Effector memory CD8-positive, alpha-beta T cell (primary cell): ENCODE results near the gene CPNE7.
A peak's percentile ranks its signal among the peaks of the same experiment; 100 is the strongest.
"Not testable (repeated sequence)": the region's sequence is repeated elsewhere in the genome, so short reads cannot be mapped to it uniquely, and the experiment has no call there.

Experiments
- ATAC-seq: fragments of 150-1000 bp; cut with Tn5 transposase; replicated peaks from 2 replicates; pipeline ENCODE4 v1.10.0; 2021; ENCODE audit warnings: mild to moderate bottlenecking, moderate library complexity
- DNase-seq, 3 experiments: peaks; one replicate each; pipeline ENCODE4 v3.0.0; 2021
- H3K27ac Mint-ChIP-seq, 2 donors: one replicate each; pipeline ENCODE4 v1.8.0; 2022; ENCODE audit warnings: mild to moderate bottlenecking in 2 of 2, mixed read lengths in 2 of 2, moderate library complexity in 2 of 2
- H3K27me3 Mint-ChIP-seq, 2 donors: one replicate each; pipeline ENCODE4 v1.8.0; 2022; ENCODE audit warnings: mixed read lengths in 2 of 2
- H3K36me3 Mint-ChIP-seq: one replicate; pipeline ENCODE4 v1.8.0; 2022; ENCODE audit warnings: mild to moderate bottlenecking, moderate library complexity, mixed read lengths; ENCODE audit not compliant: insufficient read depth
- H3K4me1 Mint-ChIP-seq, 2 donors: one replicate each; pipeline ENCODE4 v1.8.0; 2022; ENCODE audit warnings: low read depth in 2 of 2, mixed read lengths in 2 of 2
- H3K4me3 Mint-ChIP-seq, 2 donors: one replicate each; pipeline ENCODE4 v1.8.0; 2022; ENCODE audit warnings: mild to moderate bottlenecking in 2 of 2, mixed read lengths in 2 of 2, moderate library complexity in 2 of 2
- H3K9me3 Mint-ChIP-seq, 2 donors: one replicate each; pipeline ENCODE4 v1.8.0; 2022; ENCODE audit warnings: mixed read lengths in 2 of 2

CPNE7 gene

DNA sequence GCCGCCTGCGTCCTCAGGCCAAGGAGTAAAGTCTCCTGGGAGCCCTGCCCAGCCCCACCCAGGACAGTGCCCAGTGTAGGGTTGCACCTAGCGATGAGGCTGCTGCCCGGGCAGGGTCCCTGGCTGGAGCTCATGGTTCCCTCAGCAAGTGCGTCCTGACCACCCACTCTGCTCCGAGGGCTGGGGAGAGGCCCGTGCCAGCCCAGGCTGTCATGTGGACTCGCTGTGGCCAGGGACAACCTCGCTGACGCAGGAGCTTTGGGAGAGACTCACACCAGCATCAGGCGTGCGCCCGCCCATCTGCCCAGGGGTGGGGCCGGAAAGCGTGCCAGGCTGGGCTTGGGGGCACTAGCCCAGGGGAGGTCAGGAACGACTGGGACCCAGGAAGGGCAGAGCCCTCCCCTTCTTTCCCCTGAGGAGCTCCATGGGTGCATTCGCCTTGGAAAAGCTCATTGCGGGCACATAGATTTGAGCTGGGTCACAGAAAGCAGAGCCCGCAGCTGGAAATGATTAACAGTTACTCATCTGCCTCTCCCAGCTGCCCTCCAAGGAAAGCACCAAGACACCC, 57.6 kb downstream of the CPNE7 start:
- no peaks in the 10 kb centered on the region for H3K4me1 Mint-ChIP-seq

DNA sequence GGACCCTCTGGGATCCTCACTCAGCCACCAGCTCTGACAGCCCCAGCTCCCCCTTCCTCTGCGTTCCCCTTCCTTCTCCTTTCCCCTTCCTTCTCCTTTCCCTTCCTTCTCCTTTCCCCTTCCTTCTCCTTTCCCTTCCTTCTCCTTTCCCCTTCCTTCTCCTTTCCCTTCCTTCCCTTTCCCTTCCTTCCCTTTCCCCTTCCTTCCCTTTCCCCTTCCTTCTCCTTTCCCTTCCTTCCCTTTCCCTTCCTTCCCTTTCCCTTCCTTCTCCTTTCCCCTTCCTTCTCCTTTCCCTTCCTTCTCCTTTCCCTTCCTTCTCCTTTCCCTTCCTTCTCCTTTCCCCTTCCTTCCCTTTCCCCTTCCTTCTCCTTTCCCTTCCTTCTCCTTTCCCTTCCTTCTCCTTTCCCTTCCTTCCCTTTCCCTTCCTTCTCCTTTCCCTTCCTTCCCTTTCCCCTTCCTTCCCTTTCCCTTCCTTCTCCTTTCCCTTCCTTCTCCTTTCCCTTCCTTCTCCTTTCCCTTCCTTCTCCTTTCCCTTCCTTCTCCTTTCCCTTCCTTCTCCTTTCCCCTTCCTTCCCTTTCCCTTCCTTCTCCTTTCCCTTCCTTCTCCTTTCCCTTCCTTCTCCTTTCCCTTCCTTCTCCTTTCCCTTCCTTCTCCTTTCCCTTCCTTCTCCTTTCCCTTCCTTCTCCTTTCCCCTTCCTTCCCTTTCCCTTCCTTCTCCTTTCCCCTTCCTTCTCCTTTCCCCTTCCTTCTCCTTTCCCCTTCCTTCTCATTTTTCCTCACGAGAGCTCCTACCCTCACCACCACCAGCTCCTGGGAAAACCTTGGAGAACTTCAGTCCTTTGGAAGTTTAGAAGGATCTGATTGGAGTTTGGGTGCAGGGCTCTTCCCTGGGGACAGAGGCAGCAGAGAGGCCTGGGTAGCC, 59.2 kb downstream of the CPNE7 start:
- not testable (repeated sequence) for ATAC-seq, H3K4me3 Mint-ChIP-seq, H3K4me1 Mint-ChIP-seq, DNase-seq, H3K9me3 Mint-ChIP-seq, H3K36me3 Mint-ChIP-seq
- Mint-ChIP-seq H3K27me3 (peaks cover 0 to 19% of the 10 kb centered on the region in 2 donors), H3K27ac (peak overlapping the region in 1 of 2 donors; percentile 46)

More for the DNA sequence above, 57.6 kb downstream of the CPNE7 start:
- H3K4me3 Mint-ChIP-seq = no peak overlapping the region
- peaks cover 0 to 19% of the 10 kb centered on the region in 2 donors for H3K27me3 Mint-ChIP-seq
- H3K36me3 Mint-ChIP-seq = peaks cover 3% of the 10 kb centered on the region
- H3K9me3 Mint-ChIP-seq = no peaks in the 10 kb centered on the region
- H3K27ac Mint-ChIP-seq = no peak overlapping the region
- DNase-seq (no peak), ATAC-seq (no peak)

DNA sequence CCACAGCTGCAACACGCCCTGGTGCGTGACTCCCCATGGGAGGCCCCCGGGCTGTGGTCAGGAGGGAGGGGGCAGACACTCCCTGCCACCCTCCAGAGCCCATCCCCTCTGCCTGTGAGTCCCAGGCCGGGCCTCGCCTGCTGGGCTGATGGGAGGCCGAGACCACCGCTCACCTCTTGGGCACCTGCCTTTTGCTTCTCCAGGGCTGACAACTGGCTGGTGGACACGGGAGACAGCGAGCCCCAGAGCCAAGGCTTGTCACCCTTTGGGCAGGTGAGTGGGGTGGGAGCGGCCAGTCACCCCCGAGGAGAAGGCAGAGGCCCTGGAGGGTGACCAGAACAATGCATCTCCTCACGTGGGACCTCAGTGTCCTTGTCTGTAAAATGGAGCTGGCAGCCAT, 61.1 kb downstream of the CPNE7 start:
- Mint-ChIP-seq H3K4me1 (peaks cover 8 to 10% of the 10 kb centered on the region in 2 donors), H3K9me3 (no peaks in the 10 kb centered on the region), H3K27me3 (peaks cover 0 to 19% of the 10 kb centered on the region in 2 donors), H3K4me3 (no peak overlapping the region), H3K36me3 (peaks cover 12% of the 10 kb centered on the region), H3K27ac (no peak overlapping the region)
- DNase-seq (no peak), ATAC-seq (no peak)

DNA sequence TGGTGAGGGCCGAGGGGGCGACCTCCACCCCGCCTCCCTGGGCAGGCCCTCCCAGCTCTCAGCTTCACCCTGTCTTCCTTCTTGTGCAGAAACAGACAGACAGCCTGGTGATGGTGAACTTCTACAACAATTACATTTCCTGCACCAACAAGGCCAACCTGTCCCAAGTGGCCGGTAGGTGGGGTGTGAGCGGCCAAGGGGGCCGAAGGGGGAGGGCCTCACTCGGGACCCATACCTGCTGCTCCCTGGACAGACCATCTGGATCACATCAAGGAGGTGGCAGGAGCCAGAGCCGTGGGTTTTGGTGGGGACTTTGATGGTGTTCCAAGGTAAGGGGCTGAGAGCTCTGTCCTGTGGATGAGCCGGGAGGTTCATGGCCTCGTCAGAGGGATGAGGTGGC, 61.8 kb downstream of the CPNE7 start:
- Mint-ChIP-seq H3K27ac (no peak overlapping the region), H3K9me3 (no peaks in the 10 kb centered on the region)
- DNase-seq = no peak

DNA sequence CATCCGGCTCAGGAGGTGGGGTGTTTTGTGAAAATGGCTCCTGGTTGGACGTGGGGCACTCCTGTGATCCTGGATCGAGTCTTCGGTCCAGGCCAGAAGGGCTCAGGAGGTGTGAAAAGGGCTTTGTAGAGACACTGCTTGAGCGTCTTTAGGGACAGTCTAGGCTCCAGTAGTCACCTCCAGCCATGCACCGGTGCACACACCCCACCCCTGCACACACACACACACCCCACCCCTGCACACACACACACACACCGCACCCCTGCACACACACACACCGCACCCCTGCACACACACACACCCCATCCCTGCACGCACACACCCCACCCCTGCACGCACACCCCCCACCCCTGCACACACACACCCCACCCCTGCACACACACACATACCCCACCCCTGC, 62.9 kb downstream of the CPNE7 start:
- H3K4me1 Mint-ChIP-seq = peaks cover 8 to 10% of the 10 kb centered on the region in 2 donors
- DNase-seq (no peak), ATAC-seq (no peak)
- no peak overlapping the region for H3K27ac Mint-ChIP-seq
- H3K4me3 Mint-ChIP-seq = no peak overlapping the region
- no peaks in the 10 kb centered on the region for H3K9me3 Mint-ChIP-seq
- H3K36me3 Mint-ChIP-seq = peaks cover 17% of the 10 kb centered on the region
- H3K27me3 Mint-ChIP-seq = peaks cover 0 to 18% of the 10 kb centered on the region in 2 donors

More for the DNA sequence above, 61.8 kb downstream of the CPNE7 start:
- H3K27me3 Mint-ChIP-seq = peaks cover 0 to 19% of the 10 kb centered on the region in 2 donors
- peaks cover 17% of the 10 kb centered on the region for H3K36me3 Mint-ChIP-seq
- no peak for ATAC-seq
- H3K4me1 Mint-ChIP-seq = peaks cover 8 to 10% of the 10 kb centered on the region in 2 donors
- no peak overlapping the region for H3K4me3 Mint-ChIP-seq

DNA sequence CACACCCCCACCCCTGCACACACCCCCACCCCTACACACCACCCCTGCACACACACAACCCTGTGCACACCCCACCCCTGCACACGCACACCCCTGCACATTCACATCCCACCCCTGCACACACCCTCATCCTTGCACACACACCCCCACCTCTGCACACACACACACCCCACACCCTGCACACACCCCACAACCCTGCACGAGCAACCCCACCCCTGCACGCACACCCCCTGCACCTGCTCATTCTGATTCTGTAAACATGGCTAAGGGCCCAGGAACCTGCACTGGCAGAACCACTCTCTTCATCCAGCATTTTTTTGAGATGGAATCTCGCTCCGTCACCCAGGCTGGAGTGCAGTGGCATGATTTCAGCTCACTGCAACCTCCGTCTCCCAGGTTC, 63.8 kb downstream of the CPNE7 start:
- Mint-ChIP-seq H3K4me1 (peaks cover 8 to 10% of the 10 kb centered on the region in 2 donors), H3K27me3 (peaks cover 0 to 14% of the 10 kb centered on the region in 2 donors), H3K4me3 (no peak overlapping the region), H3K36me3 (peaks cover 16% of the 10 kb centered on the region), H3K9me3 (no peaks in the 10 kb centered on the region), H3K27ac (no peak overlapping the region)
- DNase-seq (no peak), ATAC-seq (no peak)

DNA sequence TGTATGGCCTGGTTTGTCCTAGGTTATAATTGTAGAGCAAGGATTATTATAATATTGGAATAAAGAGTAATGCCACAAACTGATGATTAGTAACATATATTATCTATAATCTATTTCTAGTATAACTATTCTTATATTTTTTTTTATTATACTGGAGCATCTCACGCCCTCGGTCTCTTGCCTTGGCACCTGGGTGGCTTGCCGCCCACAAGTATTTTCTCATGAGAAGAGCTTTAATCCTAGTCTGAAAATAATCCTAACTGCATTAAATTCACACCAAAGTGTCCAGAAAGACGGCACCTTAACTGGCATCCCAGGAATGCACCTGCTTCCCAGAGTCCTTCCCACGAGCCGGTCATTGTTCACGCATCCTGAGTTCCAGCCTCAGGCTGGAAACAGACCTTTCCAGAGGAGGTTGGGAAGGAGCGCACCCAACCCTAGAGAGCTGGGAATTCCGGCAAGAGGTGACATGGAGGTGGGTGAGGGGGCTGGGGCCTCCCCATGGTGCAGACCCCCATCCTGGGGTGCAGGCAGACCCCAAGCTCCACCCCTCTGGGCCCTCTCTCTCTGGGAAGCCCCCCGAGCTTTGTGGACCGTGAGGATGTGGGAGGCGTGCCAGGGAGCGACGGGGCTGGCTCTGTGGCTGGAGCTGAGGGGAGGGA, 66.0 kb downstream of the CPNE7 start:
- H3K27ac Mint-ChIP-seq = peak overlapping the region in 1 of 2 donors; percentile 56
- H3K27me3 Mint-ChIP-seq = no peaks in the 10 kb centered on the region
- no peaks in the 10 kb centered on the region for H3K9me3 Mint-ChIP-seq
- peak overlapping the region; percentile 78 for H3K4me3 Mint-ChIP-seq
- peaks cover 8 to 10% of the 10 kb centered on the region in 2 donors for H3K4me1 Mint-ChIP-seq
- peaks cover 31% of the 10 kb centered on the region for H3K36me3 Mint-ChIP-seq
- no peak for ATAC-seq
- DNase-seq = no peak

DNA sequence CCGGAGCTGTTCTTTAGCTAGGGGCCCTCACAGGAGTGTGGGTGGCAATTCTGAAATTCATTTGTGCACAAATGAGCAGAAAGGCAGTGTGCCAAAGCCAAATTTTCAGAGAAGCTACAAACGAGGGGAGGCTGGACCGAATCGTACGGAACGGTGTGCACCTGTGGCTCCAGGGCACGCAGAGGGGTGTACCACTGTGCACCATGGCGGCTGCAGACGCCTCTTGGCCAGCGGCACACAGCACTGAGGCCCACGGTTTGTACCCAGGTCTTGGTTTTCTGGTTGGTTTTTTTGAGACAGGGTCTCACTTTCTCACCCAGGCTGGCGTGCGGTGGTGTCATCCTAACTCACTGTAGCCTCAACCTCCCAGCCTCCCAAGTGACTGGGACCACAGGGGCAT, 67.0 kb downstream of the CPNE7 start:
- Mint-ChIP-seq H3K36me3 (peaks cover 38% of the 10 kb centered on the region), H3K9me3 (no peaks in the 10 kb centered on the region), H3K4me3 (no peak overlapping the region), H3K4me1 (peaks cover 8 to 10% of the 10 kb centered on the region in 2 donors), H3K27ac (no peak overlapping the region), H3K27me3 (no peaks in the 10 kb centered on the region)
- ATAC-seq (no peak), DNase-seq (no peak)

DNA sequence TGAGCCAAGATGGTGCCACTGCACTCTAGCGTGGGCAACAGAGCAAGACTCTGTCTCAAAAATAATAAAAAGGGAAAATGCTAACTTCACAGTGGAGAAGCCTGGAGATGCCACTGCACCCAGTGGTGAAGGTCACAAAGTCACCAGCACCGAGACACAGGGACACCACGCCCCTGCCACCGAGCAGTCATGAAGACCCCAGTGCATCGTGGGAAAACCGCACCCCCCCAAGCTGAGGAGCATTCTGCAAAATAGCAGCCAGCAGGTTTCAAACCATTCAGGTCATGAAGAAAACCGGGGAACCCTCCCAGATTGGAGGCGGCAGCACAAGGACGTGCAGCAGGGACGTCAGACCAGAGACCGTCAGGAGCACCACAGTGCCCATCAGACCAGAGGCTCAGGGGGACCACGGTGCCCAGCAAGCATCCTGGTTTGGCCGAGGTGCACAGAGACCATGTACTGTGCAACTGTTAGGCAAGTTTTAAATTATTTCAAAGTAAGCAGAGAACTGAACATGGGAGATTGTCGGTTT, 68.3 kb downstream of the CPNE7 start:
- Mint-ChIP-seq H3K4me1 (peaks cover 8 to 10% of the 10 kb centered on the region in 2 donors), H3K36me3 (peaks cover 44% of the 10 kb centered on the region), H3K27me3 (no peaks in the 10 kb centered on the region), H3K27ac (peak overlapping the region; percentile 54 to 77), H3K4me3 (no peak overlapping the region), H3K9me3 (no peaks in the 10 kb centered on the region)
- DNase-seq (no peak), ATAC-seq (no peak)

DNA sequence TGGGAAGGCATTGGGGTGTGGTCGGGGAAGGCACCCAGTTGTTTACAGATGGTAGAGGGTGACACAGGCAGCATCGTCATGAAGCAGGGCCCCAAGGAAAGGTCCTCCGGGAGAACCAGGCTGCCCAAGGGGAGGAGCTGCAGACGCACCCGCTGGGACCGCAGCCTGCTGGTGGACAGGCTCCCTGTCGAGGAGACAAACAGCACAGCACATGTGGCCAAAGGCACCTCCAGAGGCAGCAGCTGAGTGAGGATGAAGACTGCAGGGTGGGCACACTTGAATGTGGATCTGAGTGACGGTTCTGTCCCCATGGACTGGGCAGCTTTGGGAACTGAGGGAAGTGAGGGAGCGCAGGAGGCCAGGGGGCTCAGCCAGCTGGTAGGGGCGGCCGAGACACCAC, 69.6 kb downstream of the CPNE7 start:
- H3K4me3 Mint-ChIP-seq = no peak overlapping the region
- ATAC-seq (no peak), DNase-seq (no peak)
- peaks cover 8 to 10% of the 10 kb centered on the region in 2 donors for H3K4me1 Mint-ChIP-seq
- H3K27ac Mint-ChIP-seq = peak overlapping the region in 1 of 2 donors; percentile 29
- H3K9me3 Mint-ChIP-seq = no peaks in the 10 kb centered on the region
- no peaks in the 10 kb centered on the region for H3K27me3 Mint-ChIP-seq
- H3K36me3 Mint-ChIP-seq = peaks cover 54% of the 10 kb centered on the region

DNA sequence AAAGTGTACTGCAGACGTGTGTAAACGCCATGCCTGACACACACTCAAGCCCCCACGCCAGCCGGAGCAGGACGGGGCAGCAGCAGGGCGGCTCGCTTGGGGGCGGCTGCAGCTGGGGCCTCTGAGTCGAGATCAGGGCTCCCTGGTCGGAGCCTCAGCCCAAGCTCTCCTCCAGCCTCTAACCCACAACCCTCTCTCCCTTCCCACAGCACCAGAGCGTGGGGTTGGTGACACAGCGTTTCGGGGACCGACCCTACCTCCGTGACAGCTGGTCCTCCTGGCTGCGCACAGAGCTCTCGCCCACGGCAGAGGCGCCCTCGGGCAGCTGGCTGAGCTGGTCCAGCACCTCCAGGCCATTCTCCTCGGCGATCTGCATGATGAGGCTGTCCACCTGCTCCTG, 70.7 kb downstream of the CPNE7 start:
- DNase-seq (no peak), ATAC-seq (no peak)
- H3K27me3 Mint-ChIP-seq = no peaks in the 10 kb centered on the region
- peaks cover 57% of the 10 kb centered on the region for H3K36me3 Mint-ChIP-seq
- H3K27ac Mint-ChIP-seq = no peak overlapping the region
- H3K4me1 Mint-ChIP-seq = peaks cover 0 to under 1% of the 10 kb centered on the region in 2 donors
- H3K4me3 Mint-ChIP-seq = no peak overlapping the region
- no peaks in the 10 kb centered on the region for H3K9me3 Mint-ChIP-seq
